Posterior vena cava (tissue), 2 donors: Measurements from ENCODE around the gene RGS12. TPM values are rescaled to one million over a fixed set of nuclear protein-coding genes. Genes with fewer than 3 reads are reported as not detected.

Experiments
- DNase-seq: peaks from one replicate; pipeline ENCODE4 v3.0.0-alpha.2; 2020; ENCODE audit warnings: low spot score
- intact Hi-C, 2 donors: fragments of 100-400 bp; cut with DNase I; formaldehyde crosslinking; loops; one replicate each; pipeline versions ENCODE4 v1.14.1 to v1.14.2; 2022 to 2023
- long read RNA-seq, 2 donors: library from polyadenylated mRNA; unstranded; transcript quantifications; one replicate each; pipeline ENCODE4 v2.0.0, GENCODE V29; 2020 to 2021
- total RNA-seq, 2 donors: library from RNA; stranded (reverse); fragmentation: NEBNext Ultra II Directional; extraction: Animal tissue kit (Norgen Biotek cat#: 25700); gene quantifications; one replicate each; pipeline ENCODE4 v1.2.1, GENCODE V29; 2021
- donor health status: DM: yes; HTN: yes; CAD: no.
- donor health status: DM: yes; HTN: yes; CAD: no.

Gene RGS12
- total RNA-seq, result 10 to 100 TPM; 18.7 to 19.5 TPM
- long read RNA-seq, donor 1, partial matches to known transcripts, result 3 of 8 reads
- long read RNA-seq, donor 1, other reads (novel, unspliced or antisense), result 4 of 8 reads
- long read RNA-seq, donor 2, partial matches to known transcripts, result 8 of 27 reads
- long read RNA-seq, donor 2, other reads (novel, unspliced or antisense), result 18 of 27 reads

GRCh38 chr4:3292571-3293400 is at the start of gene RGS12:
RGS12 (plus strand) TSS chr4:3293021; CDS start chr4:3316171, 23,150 bp downstream.
- intact Hi-C loops, result no loop called here
- peak; percentile 98 for DNase-seq

- no peak for DNase-seq
- intact Hi-C loops, result no loop called here
These were observed 49.6 kb upstream of the RGS12 start for GRCh38 chr4:3243136-3243780.

- intact Hi-C loops, result no loop called here
- DNase-seq, result no peak
These were observed 48.8 kb upstream of the RGS12 start for GRCh38 chr4:3244002-3244401.

- no peak for DNase-seq
- intact Hi-C loops, result no loop called here
These were observed 48.1 kb upstream of the RGS12 start for GRCh38 chr4:3244747-3245146.

- intact Hi-C loops, result no loop called here
- no peak for DNase-seq
These were observed 47.1 kb upstream of the RGS12 start for GRCh38 chr4:3245676-3246075.

GRCh38 chr4:3246458-3247398 is 46.1 kb upstream of the RGS12 start:
- no peak for DNase-seq
- intact Hi-C loops, result no loop called here

- DNase-seq, result no peak
- intact Hi-C loops, result no loop called here
These were observed 45.2 kb upstream of the RGS12 start for GRCh38 chr4:3247399-3248177.

GRCh38 chr4:3248178-3248480 is 44.7 kb upstream of the RGS12 start:
- no peak for DNase-seq
- intact Hi-C loops, result no loop called here

GRCh38 chr4:3248811-3249661 is 43.8 kb upstream of the RGS12 start, which contains the start of gene MSANTD1:
MSANTD1 (plus strand) TSS chr4:3249159; CDS start chr4:3249223, 64 bp downstream.
- no peak for DNase-seq
- intact Hi-C loops, result no loop called here

GRCh38 chr4:3249711-3250437 is 42.9 kb upstream of the RGS12 start:
- intact Hi-C loops, result no loop called here
- DNase-seq, result no peak

GRCh38 chr4:3250438-3250955 is 42.3 kb upstream of the RGS12 start:
- intact Hi-C loops, result no loop called here
- no peak for DNase-seq

GRCh38 chr4:3250956-3251690 is 41.7 kb upstream of the RGS12 start:
- intact Hi-C loops, result no loop called here
- DNase-seq, result peak; percentile 62

- intact Hi-C loops, result no loop called here
- DNase-seq, result peak; percentile 59
These were observed 40.9 kb upstream of the RGS12 start for GRCh38 chr4:3251691-3252479.

GRCh38 chr4:3252480-3252828 is 40.4 kb upstream of the RGS12 start:
- intact Hi-C loops, result no loop called here
- DNase-seq, result no peak

- intact Hi-C loops, result no loop called here
- DNase-seq, result peak; percentile 74
These were observed 39.8 kb upstream of the RGS12 start for GRCh38 chr4:3252831-3253641.
